DOHH2 (cell line): Measurements from ENCODE around the gene SPSB1.

Experiments
- EZH2phosphoT487 ChIP-seq: fragments of 200-600 bp; sonication (generic); IDR thresholded peaks from 2 replicates; pipeline ENCODE4 v1.6.1; 2017; ENCODE audit warnings: borderline replicate concordance, mild to moderate bottlenecking, antibody characterized with exemption, low read length, moderate library complexity, mixed read lengths
- TF ChIP-seq, protein P1 (sequence below): fragments of 200-600 bp; sonication (generic); IDR thresholded peaks from one replicate; pipeline ENCODE4 v1.5.1; 2014; ENCODE audit warnings: antibody characterized with exemption, mild to moderate bottlenecking, low read depth, low read length; ENCODE audit not compliant: poor library complexity, severe bottlenecking

DNA sequence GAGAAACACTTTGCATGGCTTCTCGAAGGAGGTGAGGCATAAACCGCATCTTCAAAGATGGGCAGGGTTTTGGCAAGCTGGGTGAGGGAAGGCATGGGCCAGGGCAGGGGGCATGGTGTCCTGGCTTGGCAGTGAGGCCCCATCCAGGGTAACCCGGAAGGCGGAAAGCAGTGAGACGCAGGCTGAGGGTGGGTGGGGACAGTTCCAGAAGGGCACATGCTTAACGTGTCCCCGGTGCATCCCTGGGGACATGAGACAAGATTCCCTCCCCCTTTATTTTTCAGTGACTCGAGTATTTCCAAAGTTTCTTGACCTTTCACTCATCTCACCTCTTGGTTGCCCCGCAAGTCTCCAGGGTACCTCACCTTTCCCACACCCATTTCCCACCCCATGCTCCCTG, 123.8 kb downstream of the SPSB1 start:
- TF ChIP-seq, protein P1, sequence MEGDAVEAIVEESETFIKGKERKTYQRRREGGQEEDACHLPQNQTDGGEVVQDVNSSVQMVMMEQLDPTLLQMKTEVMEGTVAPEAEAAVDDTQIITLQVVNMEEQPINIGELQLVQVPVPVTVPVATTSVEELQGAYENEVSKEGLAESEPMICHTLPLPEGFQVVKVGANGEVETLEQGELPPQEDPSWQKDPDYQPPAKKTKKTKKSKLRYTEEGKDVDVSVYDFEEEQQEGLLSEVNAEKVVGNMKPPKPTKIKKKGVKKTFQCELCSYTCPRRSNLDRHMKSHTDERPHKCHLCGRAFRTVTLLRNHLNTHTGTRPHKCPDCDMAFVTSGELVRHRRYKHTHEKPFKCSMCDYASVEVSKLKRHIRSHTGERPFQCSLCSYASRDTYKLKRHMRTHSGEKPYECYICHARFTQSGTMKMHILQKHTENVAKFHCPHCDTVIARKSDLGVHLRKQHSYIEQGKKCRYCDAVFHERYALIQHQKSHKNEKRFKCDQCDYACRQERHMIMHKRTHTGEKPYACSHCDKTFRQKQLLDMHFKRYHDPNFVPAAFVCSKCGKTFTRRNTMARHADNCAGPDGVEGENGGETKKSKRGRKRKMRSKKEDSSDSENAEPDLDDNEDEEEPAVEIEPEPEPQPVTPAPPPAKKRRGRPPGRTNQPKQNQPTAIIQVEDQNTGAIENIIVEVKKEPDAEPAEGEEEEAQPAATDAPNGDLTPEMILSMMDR: no peak
- TF ChIP-seq EZH2phosphoT487: no peak
